GM21447 (cell line): ENCODE data around the gene CFAP61.

ENCODE experiments used
- ATAC-seq: cut with Tn5 transposase; IDR thresholded peaks from one replicate; pipeline ENCODE4 v1.9.1; 2021; ENCODE audit not compliant: unreplicated experiment

CFAP61 gene

GRCh38 chr20:20363434-20363798 lies 311.1 kb downstream of the CFAP61 start:
- ATAC-seq, result no peak

- ATAC-seq, result no peak
Measured at GRCh38 chr20:20363799-20364592, 311.7 kb downstream of the CFAP61 start.

GRCh38 chr20:20364593-20365479 lies 312.5 kb downstream of the CFAP61 start:
- ATAC-seq, result no peak

GRCh38 chr20:20365480-20366161 lies 313.3 kb downstream of the CFAP61 start:
- ATAC-seq, result no peak

DNA sequence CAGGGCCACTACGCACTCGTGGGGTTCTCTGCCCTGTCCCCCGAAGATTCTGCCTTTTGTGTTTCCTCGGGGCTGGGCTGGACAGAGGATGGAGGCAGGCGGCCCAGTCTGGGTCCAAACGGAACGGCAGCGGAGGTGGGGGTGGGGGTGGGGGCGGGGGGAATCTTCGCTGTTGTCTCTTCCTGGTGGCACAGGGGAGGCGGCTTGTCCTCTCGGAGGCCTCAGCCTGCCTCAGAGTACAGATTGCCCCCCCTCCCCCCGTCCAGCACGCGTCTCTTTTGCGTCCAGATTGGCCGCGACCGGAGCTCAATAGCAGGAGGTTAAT lies 314.2 kb downstream of the CFAP61 start:
- ATAC-seq, result no peak

DNA sequence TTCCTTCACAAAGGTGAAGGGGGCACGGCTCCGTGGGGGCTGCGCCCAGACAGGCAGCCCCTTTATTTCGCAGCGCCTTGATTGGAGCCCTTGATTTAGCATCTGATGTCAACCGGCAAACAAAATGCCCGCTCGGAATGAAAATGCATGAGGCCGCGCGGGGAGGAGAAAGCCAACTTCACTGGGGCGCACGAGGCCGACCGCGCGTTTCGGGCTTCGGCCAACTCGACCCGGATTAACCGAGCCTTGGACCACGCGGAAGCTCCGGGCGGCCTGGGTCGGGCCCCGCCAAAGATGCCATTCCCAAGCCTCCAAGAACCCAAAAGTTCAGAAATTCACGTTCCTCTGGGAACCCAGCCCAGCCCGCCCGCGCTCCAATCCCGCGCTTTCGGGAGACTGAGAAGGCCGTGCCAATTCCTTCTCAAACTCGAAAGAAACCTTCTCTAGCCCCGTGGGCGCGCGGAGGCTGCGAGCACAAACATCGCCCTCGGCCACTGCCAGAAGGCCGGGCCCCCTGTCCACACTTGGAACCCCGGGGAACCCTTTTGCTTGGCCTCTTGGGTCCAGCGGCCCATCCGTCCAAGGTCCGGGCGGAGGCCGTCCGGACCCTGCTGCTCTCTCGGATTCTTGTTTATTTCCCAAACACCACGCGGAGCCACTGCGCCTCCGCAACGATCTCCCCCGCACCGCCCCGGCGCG lies 314.7 kb downstream of the CFAP61 start:
- no peak for ATAC-seq

DNA sequence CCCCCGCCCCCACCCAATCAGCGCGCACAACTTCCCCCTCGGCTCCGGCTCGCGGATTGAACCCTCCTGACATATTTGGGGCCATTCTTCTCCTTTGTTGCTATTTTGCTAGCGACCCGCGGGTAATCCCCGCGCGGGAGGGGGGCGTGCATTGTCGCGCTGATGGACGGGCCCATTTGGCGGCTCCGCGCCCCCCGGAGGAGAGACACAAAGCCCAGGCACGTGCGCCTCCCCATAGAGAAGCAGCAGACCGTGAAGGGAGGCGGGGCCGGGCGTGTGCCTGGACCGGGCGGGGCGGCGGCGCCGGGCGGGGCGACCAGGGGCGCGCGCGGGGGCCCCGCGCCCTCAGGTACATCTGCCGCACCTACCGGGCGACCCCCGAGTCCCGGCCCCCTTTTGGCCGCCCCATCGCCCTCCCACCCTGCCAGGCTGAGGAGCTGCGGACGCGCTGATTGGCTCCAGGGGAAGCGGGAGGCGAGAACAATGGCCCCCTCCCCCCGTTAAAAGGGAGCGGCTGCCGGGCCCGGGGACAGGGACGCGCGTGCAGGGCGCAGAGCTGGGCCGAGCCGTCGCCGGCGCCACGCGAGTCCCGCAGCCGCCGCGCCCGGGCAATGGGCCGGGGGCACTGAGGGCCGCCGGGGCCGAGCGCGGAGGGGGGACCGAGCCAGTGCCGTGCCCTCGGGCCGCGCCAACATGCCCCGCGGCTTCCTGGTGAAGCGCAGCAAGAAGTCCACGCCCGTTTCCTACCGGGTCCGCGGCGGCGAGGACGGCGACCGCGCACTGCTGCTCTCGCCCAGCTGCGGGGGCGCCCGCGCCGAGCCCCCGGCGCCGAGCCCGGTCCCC lies 315.5 kb downstream of the CFAP61 start, which contains the start of gene INSM1:
TSS of gene INSM1 (plus strand) at position 530 of the 843 bp plus-strand sequence. CDS start at position 694, 164 bp downstream.
- ATAC-seq, result no peak

GRCh38 chr20:20368418-20369249 lies 316.3 kb downstream of the CFAP61 start:
- ATAC-seq, result no peak

GRCh38 chr20:20369250-20370093 lies 317.1 kb downstream of the CFAP61 start:
- ATAC-seq, result no peak

DNA sequence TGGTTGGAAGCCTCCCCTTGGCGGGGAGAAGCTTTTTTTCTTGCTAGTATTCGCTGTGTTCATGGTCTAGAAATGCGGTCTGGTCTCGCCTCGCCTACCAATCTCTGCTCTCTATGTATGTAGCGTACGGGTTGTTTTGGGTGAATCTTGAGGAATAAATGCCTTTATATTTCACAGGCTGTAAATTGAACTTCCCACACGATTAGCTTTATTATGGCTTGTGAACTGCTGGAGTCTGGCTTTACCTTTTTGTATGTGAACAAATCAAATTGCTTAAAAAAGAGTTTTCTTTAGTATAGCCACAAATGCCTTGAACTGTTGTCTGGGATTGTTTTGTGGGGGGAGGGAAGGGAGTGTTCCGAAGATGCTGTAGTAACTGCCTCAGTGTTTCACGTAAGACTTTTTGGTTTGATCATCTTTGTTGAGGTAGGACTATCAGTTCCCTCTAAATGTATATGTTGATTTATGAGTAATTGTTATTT lies 317.8 kb downstream of the CFAP61 start:
- no peak for ATAC-seq

- ATAC-seq, result no peak
Measured at GRCh38 chr20:20371083-20371482, 318.8 kb downstream of the CFAP61 start.

DNA sequence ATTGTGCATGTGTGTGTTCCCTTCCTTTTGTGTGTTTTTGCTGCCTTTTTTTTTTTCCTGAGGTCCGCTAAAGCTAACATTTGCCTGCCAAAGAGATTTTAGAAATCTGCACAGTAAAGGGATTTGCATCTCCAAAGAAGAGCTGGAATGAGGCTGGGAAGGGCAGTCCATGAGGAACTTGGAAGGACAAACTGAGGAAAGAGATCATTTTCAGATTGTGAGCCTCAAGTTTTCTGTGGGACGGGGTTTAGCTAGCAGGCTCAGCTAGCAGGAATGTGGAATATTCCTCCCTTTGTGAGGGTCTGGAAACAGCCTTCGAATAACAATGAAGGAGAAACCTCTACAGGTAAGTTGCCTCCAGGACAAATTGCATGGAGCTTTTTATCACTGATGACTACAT lies 319.3 kb downstream of the CFAP61 start:
- no peak for ATAC-seq

- ATAC-seq, result no peak
Measured at GRCh38 chr20:20373091-20373571, 320.8 kb downstream of the CFAP61 start.

DNA sequence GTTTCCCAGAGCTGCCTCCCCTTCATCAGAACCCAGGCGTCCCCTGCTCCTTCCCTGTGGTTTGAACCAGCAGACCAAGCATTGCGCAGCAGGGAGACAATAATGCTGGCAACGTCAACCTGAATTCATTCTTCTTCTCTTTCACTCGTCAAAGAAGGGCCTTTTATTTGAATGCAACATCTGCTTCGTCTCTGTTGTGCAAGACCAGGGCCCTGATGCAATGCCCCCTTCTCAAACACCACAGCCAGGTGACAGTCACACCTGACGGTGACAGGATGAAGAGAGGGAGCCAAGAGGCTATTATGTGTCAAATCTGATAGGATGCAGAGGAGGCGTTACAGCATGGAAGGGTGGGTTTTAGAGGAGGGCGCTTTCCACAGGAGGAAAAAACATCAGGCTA lies 323.5 kb downstream of the CFAP61 start:
- ATAC-seq, result no peak

DNA sequence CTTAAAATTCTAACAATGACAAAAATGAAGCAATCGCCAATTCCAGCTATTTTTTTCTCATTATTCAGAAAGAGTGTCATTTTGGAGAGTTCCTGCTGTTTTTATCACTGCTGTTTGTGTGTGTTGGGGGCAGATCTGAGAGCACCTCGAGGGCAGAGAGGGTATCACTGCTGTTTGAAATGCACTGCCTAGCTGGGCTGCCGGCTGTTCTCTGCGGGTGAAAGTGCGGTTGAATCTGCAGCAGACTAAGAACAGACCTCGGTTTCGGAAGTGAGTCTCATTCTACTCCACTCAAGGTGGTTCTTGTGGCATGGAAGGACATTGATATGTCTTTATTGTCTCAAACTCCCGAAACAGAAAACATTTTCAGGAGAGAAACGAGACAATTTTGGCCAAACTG lies 333.9 kb downstream of the CFAP61 start:
- no peak for ATAC-seq

GRCh38 chr20:20390393-20390792 lies 338.1 kb downstream of the CFAP61 start:
- ATAC-seq, result no peak

DNA sequence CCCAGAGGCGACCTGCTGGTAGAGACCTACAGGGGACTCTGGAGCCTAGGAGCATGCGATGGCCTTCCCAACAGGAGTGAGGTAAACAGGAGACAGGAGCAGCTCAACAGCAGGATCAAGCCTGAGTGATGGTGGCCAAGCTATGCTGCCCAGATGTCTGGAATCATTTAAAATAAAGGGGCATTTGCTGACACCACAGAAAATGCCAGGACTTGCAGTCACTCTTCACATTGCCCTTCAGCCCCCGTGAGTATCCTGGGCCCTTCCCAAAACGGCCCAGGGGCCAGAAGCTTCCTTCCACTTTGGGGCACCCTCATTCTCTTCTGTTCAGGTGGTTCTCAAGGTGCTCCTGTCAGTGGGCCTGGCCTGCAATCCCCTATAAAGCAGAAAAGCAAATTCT lies 338.8 kb downstream of the CFAP61 start:
- no peak for ATAC-seq

- no peak for ATAC-seq
Measured at GRCh38 chr20:20391766-20392165, 339.4 kb downstream of the CFAP61 start.
